T47D (cell line): ENCODE measurements around the gene MAD1L1.
"Not testable (repeated sequence)": the region's sequence is repeated elsewhere in the genome, so short reads cannot be mapped to it uniquely, and the experiment has no call there.

ENCODE experiments used
- DNase-seq, 2 experiments: peaks; one replicate each; pipeline versions ENCODE4 v3.0.0 to v3.0.0-alpha.2; 2011 to 2012; ENCODE audit warnings: low read depth in 1 of 2, low spot score in 1 of 2
- JUND ChIP-seq: IDR thresholded peaks from 2 replicates; pipeline ENCODE4 v1.6.1; 2012; ENCODE audit warnings: low read depth
- in situ Hi-C: cut with HindIII; loops from 2 replicates; pipeline ENCODE4 v1.10.0; 2016; ENCODE audit warnings: low sequenced_read_pairs, low pct_unique_long_range_greater_than_20kb

Gene MAD1L1

DNA sequence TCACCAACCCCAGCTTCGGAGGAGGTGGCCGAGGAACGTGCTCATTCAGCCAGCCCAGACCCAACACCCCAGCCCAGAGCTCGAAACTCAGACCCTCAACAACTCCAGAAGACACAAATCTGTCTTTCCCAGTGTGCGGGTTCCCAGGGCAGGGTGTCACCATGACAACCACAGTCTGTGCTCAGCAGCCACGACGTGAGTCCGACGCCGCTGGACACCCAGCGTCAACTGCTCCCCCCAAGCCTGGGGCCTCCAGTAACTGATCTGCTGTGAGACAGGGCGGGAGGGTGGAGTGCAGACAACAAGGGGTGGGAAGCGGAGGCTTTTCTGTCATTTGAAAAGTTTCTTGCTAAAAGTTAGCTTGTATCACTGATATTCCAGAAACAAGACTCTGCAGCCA lies 167.2 kb downstream of the MAD1L1 start:
- in situ Hi-C loops = no loop called here
- no peak for TF ChIP-seq JUND
- no peak for DNase-seq

DNA sequence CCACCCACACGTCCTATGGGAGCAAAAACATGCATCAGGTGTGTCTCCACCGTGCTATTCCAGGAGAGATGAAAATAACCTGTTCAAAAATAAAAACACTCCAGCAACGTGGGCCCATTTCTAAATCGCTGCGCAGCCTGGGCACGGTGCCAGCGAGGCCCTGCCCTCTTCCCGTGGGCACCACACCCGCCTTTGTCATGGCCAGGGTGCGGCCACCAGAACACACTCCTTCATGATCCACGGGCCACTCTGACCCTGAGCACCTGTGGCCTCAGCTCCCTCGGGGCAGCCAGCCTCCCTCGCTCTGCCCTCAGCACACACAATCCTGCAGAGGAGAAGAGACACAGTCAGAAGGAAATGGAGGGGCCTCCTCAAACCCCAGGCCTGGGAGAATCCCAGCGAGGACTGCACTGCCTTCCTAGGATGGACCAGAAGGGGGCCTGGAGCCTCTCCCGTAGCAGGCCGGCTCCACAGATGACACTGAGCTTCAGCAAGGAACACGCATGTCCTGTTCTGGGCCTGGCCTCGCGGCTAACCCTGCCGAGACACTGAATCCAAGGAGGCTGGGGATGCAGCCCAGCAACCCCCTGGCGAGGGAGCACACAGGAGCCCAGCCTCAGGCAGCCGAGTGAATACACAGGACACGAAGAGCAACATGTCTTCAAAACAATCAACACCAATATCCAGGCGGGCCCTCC lies 169.0 kb downstream of the MAD1L1 start:
- no peak for TF ChIP-seq JUND
- peak in 1 of 2 experiments; percentile 15 for DNase-seq
- in situ Hi-C loops = no loop called here

DNA sequence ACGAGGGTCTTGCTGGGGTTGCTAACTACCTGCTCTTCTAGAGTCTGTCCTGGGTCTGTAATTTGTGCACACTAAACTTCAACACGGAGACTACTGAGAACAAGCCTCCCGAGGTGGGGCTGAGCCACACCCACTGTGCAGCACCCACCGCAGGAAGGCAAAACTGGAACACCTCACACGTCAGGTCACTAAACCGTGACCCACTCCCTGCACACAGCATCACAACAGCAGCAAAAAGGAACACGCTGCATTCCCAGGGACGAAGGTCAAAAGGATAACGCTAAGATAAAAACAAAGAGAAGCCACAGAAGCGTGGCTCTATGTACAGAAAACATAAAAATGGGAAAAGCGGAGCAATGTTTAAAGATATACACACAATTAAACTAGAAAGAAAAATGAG lies 170.1 kb downstream of the MAD1L1 start:
- in situ Hi-C loops = no loop called here
- TF ChIP-seq JUND = no peak
- no peak for DNase-seq

DNA sequence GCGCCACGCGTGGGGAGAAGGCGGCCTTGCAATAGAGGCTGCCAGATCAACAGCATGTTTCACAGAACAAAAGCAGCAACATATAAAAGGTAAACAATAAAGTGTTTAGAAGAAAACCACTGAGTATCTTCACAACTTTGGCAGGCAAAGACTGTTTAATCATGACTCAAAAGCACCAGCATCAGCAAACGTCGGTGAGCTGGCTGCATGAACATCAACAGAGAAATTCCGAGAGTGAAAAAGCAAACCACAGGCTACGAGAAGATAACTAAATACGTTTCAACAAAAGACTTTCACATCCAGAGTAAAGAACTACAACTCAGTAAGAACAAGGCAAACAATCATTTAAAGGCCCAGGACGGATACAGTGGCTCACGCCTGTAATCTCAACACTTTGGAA lies 172.0 kb downstream of the MAD1L1 start:
- TF ChIP-seq JUND = no peak
- in situ Hi-C loops = no loop called here
- DNase-seq = no peak

DNA sequence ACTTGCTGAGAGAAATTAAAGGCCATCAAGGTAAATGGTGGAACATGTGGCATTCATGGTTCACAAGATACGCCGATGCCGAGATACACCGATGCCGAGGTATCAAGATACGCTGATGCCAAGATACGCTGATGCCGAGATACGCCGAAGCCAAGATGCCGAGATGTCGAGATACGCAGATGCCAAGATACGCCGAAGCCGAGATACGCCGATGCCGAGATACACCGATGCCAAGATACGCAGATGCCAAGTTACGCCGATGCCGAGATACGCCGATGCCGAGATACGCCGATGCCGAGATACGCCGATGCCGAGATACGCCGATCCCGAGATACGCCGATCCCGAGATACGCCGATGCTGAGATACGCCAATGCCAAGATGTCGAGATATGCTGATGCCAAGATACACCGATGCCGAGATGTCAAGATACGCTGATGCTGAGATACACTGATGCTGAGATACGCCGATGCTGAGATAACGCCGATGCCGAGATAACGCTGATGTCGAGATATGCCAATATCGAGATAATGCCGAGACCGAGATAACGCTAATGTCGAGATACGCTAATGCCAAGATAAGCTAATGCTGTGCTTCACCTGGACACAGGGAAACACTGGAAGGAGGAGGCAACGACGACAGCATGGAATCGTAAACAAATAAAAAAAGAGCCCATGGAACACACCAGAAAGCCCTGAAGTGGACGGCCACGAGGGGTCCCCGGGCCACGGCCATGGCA lies 172.6 kb downstream of the MAD1L1 start:
- TF ChIP-seq JUND = no peak
- in situ Hi-C loops = no loop called here
- DNase-seq = no peak

DNA sequence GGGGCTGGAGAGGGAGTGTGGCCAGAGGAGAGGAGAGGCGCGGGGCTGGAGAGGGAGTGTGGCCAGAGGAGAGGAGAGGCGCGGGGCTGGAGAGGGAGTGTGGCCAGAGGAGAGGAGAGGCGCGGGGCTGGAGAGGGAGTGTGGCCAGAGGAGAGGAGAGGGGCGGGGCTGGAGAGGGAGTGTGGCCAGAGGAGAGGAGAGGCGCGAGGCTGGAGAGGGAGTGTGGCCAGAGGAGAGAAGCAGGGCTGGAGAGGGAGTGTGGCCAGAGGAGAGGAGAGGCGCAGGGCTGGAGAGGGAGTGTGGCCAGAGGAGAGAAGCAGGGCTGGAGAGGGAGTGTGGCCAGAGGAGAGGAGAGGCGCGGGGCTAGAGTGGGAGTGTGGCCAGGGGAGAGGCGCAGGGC lies 174.5 kb downstream of the MAD1L1 start:
- in situ Hi-C loops = not testable (repeated sequence)

DNA sequence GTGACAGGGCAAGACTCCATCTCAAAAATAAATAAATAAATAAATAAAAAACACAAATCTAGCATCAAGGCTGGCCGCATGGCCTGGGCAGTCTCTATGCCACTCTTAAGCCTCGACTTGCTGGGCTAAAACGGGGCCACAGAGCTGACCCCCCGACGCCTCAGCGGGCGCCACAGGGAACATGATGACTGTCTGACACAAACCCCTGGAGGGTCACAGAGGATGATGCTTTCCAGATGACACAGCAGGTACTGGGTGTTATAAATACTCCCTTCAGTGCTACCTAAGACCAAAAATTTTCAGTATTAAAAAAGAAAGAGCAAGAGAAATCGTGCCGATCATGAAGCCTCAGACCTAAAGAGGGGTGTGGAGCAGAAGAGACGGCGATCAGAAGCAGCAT lies 176.8 kb downstream of the MAD1L1 start:
- no peak for TF ChIP-seq JUND
- no peak for DNase-seq
- in situ Hi-C loops = no loop called here

More for the DNA sequence above, 174.5 kb downstream of the MAD1L1 start:
- not testable (repeated sequence) for DNase-seq

DNA sequence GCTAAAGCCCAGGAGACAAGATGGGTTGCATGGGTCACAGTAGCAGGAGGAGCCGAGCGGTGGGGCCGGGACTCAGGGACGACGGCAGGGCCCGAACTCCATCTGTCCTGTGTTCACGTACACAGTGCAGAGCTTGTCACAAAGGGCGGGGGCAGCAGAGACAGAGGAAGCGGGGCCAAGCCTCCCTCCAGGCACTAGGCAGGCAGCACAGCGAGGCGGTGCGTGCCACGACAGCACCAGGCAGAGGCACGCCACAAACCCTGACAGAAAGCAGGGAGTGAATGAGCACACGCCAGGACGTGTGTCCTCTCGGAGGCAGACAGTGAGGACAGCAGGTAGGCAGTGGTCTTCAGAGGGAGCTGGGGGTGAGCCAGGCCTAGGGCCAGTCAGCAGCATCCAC lies 177.8 kb downstream of the MAD1L1 start:
- in situ Hi-C loops = no loop called here
- DNase-seq = no peak
- TF ChIP-seq JUND = no peak

DNA sequence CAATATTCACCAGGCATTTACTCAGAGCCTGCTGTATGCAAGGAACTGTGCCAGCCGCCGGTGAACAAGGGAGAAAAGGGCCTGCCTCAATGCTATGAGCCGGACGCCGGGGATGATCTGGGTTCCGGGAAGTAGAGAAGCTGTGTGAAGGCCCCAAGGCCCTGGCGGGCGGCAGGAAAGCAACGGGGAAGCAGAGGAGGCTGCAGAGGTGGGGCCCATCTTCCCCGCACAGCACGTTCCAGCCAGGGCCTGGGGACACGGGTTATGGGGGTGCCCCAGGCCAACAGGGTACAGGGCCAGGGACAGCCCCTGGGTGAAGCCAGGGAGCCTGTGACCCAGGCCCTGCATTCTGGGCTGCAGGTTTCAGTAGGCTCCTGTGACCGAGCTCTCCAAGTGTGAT lies 179.3 kb downstream of the MAD1L1 start:
- no peak for TF ChIP-seq JUND
- DNase-seq = no peak
- in situ Hi-C loops = no loop called here

DNA sequence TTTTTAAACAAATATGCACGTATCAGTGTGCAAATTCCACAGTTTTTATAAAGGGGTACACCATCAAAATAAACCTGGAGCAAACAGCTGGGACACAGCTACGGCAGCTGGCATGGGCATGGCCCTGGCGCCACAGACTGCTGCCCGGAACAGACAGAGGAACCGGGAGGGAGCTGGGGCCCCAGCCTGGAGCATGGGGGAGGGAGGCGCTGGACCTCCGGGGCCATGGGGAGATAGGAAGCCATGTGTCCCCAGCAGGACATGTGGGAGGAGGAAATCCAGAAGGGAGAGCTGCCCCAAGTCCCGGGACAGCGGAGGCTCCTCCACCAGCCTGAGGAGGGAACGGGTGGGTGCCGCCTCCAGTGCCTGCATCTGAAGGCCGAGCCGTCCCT lies 180.1 kb downstream of the MAD1L1 start:
- in situ Hi-C loops = no loop called here
- no peak for TF ChIP-seq JUND

DNA sequence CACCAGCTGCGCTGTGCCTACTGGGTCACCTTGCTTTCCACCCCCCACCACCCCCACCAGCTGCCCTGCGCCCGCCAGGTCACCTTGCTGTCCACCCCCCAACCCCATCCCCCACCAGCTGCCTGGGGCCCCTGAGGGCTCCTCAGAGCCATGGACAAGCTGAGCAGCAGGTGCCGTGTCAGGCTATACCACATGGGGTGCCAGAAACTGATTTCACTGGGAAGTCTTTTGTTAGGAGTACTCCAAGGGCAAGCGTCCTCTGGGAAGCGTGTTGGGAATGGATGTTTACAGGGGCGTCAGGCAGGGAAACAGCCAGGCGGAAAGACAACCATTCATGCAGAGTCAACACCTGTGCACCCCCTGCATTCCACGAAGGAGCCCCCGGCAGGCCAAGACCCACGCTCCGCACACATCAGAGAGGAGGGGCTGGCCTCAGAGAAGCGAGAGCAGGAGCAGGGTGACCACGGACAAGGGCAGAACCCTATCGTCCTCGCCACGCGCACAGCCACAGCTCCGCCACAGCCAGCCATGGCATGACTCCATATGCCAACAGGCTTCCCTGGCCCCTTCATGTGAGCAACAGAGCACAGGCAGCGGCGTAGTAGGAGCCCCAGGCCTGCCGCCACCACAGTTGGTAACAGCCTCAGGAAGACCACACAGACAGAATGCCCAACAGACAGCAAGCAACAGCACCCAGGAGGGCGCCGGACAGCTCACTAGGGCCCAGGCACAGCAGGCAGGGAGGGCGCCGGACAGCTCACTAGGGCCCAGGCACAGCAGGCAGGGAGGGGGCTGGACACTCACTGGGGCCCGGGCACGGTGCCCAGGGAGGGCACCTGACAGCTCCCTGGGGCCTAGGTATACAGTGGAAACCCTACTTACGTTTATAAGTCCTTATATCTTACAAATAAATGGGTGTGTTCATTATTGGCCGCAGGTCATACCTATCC lies 180.8 kb downstream of the MAD1L1 start:
- no peak for DNase-seq
- in situ Hi-C loops = no loop called here
- TF ChIP-seq JUND = no peak

More for the DNA sequence above, 180.1 kb downstream of the MAD1L1 start:
- no peak for DNase-seq

DNA sequence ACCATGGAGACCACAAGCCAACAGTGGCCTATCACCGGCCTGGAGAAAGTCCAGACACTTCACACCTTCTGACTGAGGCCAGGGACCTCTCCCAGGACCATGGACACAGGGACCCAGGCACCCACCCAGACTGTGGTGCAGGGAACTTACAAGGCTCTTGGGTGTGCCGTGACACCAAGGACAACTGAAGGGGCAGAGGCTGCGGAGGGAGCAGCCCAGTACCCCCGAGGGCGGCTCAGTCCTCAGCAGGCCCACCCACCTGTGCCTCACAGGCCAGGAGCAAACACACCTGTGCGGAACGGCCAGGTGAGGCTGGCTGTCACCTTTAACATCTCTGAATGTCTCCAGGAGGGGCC lies 182.3 kb downstream of the MAD1L1 start:
- no peak for DNase-seq
- no peak for TF ChIP-seq JUND
- in situ Hi-C loops = no loop called here
